GM19452 (cell line): ENCODE data around the gene REELD1.

ENCODE experiments used
- ATAC-seq: cut with Tn5 transposase; IDR thresholded peaks from one replicate; pipeline ENCODE4 v1.9.1; 2021; ENCODE audit not compliant: unreplicated experiment

REELD1 gene

DNA sequence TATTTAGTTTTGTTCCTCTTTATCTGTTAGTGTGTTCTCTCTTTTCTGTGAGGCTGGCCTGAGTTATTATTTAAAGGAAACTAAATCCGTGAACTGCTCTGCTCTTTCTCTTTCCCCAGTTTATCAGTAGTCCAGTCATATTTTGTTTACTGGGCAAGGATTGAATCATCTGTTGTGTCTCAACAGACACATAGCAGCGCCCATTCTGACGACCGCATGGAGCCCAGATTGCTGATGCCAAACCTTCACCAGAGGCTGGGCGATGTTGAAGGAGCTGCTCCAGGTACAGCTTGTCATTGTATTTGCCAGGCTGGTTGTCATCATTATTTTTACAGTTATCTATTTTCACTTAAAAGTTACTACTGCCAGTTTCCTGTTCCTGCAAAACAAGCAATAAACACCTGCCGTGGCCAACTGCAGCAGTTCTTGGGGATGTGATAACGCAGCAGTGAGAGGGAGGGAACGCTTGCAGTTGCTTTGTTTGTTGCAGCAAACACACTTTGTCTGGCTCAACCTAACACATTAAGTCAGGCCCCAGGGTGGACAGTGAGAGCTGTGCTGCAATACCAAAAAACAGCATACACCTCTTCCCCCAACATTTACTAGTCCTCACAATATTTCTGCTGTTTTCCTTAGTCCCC is 10.1 kb downstream of the REELD1 start:
- ATAC-seq = no peak

DNA sequence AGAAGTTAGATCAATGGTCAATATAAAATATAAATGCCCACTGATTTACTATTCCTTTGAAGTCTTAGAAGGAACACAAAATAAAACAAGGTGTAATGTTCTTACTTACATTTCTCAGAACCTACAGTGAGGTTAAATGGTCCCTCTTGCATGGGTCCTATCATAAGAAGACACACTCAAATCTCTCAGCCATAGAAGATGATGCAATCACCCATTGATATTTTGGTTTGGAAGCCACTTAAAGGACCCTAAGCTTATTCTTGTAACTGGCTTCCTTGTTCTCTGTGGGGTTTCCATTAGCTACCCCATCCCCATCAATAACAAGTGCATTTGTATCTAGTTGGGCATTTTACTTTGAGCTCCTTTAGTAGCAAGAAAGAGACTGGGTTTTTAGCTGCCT is 15.1 kb downstream of the REELD1 start:
- no peak for ATAC-seq

DNA sequence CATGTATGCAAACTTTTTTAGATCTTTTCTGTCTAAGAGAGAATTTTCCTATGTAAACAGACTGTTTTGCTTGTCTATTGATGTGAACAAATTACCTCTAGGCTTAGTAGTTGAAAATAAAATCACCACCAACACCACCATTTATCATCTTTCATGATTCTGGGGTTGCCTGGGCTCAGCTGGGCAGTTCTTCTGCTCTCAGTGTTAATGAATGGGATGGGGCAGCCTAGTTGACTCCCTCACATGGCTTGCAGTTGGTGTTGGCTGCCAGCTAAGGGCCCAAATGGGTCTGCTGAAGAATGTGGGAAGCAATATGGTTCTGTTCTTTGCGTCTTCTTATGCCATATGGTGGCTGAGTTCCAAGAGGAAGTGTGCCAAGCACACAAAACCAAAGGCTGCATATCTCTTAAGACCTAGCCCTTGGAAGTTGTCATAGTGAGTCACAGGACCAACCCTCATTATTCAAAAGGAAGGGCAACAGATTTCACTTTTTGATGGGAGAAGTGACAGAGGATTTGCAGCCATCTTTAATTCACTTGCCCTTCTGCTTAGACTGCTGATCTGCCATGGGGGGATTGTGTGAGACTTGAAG is 17.9 kb downstream of the REELD1 start:
- ATAC-seq = no peak

- no peak for ATAC-seq
Observed at GRCh38 chr4:146235654-146236177, 21.4 kb downstream of the REELD1 start.

DNA sequence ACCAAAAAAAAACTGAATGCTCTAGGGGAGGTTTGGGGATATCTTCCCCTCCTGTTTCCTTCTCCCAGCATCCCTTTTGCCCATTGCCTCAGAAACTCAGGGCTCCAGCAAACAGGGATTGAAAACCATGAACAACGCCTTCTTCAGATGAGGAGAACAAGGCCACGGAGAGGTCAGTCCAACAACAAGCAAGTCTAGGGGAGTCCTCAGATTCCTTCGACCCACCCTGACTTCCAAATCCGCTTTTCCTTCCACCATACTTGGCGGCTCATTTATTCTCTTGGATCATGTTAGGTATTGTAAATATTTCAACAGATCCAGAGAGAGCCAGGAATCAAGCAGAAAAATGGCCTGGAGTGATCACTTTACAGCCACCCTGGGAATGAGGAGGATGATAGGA is 21.9 kb downstream of the REELD1 start:
- ATAC-seq = no peak

- no peak for ATAC-seq
Observed at GRCh38 chr4:146237092-146237491, 22.8 kb downstream of the REELD1 start.

DNA sequence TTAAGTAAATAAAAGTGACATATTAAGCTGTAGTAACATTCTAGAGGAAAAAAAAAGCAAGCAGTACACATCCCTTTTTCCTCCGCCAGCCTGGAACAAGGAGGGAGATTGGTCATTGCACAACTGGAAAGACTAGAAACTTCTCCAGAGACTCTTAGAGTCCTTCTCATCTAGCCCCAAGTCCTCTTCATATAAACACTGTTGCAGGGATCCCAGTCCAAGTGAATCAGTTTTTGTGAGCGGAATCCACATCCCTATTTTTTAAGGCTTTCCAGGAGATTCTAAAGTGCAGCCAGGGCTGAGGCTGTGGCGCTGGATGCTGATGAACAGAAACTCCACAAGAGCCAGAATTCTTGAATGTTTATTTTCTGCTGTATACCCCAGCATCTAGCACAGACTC is 23.8 kb downstream of the REELD1 start:
- ATAC-seq = no peak

GRCh38 chr4:146243141-146243882 is 29.0 kb downstream of the REELD1 start:
- peak; percentile 67 for ATAC-seq

DNA sequence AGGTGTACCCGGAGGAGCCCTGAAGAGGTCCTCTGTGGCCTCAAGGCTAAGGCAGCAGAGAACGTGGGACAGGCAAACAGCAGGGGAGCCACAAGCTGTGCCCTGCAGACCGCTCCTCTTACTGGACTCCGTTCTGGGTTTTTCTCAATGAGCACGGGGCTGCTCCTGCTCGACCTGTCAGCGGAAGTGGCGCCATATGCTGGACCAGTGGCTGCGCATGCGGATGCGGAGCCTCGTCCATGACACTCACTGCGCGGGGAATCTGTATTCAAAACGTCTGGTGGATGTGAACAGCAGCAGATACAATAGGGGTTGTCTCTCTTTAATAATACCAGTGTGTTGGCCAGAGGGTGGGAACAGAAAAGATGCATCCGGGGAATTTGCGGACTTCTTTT is 29.5 kb downstream of the REELD1 start:
- no peak for ATAC-seq

- ATAC-seq = no peak
Observed at GRCh38 chr4:146244496-146244895, 30.2 kb downstream of the REELD1 start.

GRCh38 chr4:146245246-146245645 is 30.9 kb downstream of the REELD1 start:
- no peak for ATAC-seq

DNA sequence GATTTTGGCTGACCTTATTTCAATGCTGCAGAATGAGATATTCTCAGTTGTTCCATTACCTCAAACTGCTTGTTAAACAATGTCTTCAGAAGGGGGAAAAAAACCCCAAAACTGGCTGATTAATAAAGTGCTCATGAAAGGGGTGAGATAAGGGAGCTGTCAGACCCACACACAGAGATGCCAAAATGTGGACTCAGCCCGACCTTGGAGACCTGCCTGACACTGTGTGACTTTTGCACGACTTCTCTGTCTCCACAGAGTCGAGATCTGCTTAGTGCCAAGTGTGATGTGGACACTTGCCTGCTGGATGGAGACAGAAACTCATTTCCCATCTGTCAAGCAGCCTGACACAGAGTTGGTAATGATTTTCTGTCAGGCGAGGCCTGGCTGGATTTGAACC is 31.5 kb downstream of the REELD1 start:
- no peak for ATAC-seq

GRCh38 chr4:146246381-146246780 is 32.0 kb downstream of the REELD1 start:
- ATAC-seq = no peak

GRCh38 chr4:146247356-146247755 is 33.0 kb downstream of the REELD1 start:
- ATAC-seq = no peak

DNA sequence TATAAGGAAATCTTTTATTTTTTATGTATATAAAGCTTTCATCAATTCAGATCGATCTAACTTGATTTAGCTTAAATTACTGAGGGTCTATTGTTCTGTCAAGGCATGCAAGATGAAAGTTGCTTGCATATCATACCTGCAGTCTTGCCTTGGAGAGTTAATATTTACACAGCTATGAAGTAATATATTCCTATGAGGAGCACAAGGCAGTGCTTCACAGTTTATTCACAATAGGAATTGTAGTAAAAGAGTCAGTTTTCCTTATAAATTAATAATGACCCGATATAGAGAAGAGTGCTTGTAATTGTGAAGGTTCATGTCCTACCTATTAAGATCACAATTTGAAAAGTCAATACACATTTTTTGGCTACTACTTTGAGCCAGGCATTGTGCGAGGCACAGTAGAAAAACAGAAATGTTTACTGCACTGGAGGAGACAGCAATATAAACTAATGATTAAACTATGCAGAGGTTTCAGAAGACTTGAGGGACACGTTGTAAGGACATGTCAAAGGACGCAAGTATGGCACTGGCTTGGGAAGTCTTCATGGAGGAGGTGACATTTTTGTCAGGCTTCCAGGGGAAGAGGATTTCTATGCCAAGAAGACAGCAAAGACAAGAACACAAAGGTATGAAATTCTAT is 38.8 kb downstream of the REELD1 start:
- no peak for ATAC-seq

GRCh38 chr4:146255463-146255862 is 41.1 kb downstream of the REELD1 start:
- ATAC-seq = no peak

DNA sequence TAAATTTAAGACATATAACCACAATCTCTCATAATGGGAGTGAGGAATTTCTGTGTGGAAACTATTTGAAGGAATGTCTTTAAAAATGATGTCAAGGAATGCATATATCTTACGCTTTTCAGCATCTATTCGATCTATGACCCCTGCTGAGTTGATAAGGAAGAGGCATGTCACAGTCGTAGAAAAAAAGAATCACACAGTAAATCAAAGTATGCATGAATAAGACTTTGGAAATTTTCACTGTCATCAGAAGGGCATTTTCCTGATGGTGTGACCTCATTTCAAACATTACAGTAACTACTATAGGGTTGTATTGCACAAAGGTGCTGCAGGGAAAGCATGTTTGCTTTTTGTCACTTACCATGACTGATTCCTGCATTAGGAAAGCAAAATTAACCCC is 41.5 kb downstream of the REELD1 start:
- ATAC-seq = no peak

GRCh38 chr4:146256328-146256727 is 42.0 kb downstream of the REELD1 start:
- ATAC-seq = no peak

DNA sequence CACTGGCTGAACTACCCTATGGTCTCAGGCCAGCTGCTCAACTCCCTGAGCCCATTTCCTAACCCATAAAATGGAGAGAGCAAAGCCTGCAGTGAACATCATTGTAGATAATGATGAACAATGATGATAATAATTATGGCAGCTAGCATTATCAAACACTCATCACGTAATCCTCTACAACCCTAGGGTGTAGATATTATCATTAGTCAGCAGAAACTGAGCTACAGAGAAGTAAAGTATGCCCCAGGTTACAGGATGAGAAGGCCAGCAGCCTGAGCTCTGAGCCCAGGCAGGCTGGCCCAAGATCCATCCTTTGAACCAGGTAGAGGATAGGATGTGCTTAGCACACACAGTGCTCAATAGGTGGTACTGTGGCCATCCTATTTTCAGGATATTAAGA is 43.2 kb downstream of the REELD1 start:
- no peak for ATAC-seq

GRCh38 chr4:146260521-146260920 is 46.2 kb downstream of the REELD1 start:
- ATAC-seq = no peak

DNA sequence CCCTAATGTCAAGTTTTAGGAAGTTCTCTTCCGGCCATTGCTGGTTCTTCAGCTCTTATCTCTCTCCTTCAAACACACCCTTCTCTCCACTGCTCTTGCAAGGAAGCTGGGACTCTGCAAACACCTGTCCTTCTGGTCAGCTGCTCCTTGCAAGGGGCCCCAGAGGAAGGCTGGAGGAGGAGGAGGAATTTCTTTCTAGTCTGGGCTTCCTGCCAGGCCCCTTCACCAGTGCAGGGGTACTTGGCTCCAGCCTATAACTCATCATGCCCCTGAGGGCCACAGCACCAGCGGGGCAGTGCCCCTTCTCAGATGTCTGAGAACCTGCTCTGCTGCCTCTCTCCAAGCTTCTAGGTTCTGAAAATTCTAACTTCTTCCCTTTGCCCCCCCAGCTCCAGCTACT is 46.7 kb downstream of the REELD1 start:
- ATAC-seq = no peak

- ATAC-seq = no peak
Observed at GRCh38 chr4:146263793-146264192, 49.5 kb downstream of the REELD1 start.
